H1 (cell line): Measurements from ENCODE around the gene GPRIN3. TPM values are rescaled to one million over a fixed set of nuclear protein-coding genes. Genes with fewer than 3 reads are reported as not detected.

ENCODE experiments used
- KDM1A ChIP-seq: fragments of 200-600, 300-600 bp; sonication (generic); IDR thresholded peaks from 2 replicates; pipeline ENCODE4 v1.7.1; 2016; ENCODE audit warnings: mild to moderate bottlenecking, low read length, borderline replicate concordance
- SP2 ChIP-seq: IDR thresholded peaks from 2 replicates; pipeline ENCODE4 v1.6.1; 2012; ENCODE audit warnings: mild to moderate bottlenecking, low read length, inconsistent platforms
- SUZ12 ChIP-seq: fragments of 200-600 bp; sonication (generic); IDR thresholded peaks from 2 replicates; pipeline ENCODE4 v1.6.1; 2012; ENCODE audit warnings: mild to moderate bottlenecking, inconsistent platforms, low read length, moderate library complexity, mixed read lengths
- polyA plus RNA-seq, 7 experiments: library from polyadenylated mRNA; depleted of rRNA in 3 of 7; stranded (reverse) in 5 of 7; unstranded in 2 of 7; fragments of >200 nt in 5 of 7; fragments of 200-250 nt in 2 of 7; gene quantifications; 1 replicate in 5 of 7; 2 replicates in 1 of 7; 4 replicates in 1 of 7; pipeline versions ENCODE4 v1.2.1 to v1.2.3, GENCODE V29; 2011 to 2013; ENCODE audit warnings: missing spikeins in 2 of 7, mixed read lengths in 2 of 7
- total RNA-seq: library from RNA; stranded (reverse); fragmentation: NEBNext Ultra II Directional; extraction: Animal tissue kit (Norgen Biotek cat#: 25700); gene quantifications from 2 replicates; pipeline ENCODE4 v1.2.1, GENCODE V29; 2021

Gene GPRIN3
- total and polyA plus RNA-seq, 2 of the 8 experiments (the other 6 are each of a cell fraction or from before 2014, with no cell fraction given): 0.17 to 1.4 TPM

GRCh38 chr4:89267392-89267791, 40.2 kb downstream of the GPRIN3 start (continued):
- no peak for TF ChIP-seq SUZ12
- no peak for TF ChIP-seq KDM1A
- TF ChIP-seq SP2: no peak
